ENCODE measurements around the gene ATP10A.

ATP10A gene

DNA sequence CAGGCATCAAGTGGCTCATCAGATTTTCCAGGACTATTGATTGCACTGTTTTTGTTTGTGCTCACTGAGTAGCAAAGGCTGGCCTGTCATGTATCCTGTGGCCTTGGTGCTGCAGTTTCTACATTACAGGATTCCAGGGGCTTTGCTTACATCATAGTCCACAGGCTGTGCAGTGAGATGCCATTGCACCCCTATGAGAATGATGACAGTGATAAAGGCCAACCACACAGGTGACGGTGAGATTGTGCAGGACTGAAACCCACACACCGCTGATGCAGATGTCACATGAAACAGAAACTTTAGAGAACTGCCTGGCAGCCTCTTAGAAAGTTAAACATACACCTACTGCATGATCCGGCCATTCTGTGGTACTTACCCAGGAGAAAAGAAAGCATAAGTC, 229.3 kb downstream of the ATP10A start:
- DNase-seq: no peak

DNA sequence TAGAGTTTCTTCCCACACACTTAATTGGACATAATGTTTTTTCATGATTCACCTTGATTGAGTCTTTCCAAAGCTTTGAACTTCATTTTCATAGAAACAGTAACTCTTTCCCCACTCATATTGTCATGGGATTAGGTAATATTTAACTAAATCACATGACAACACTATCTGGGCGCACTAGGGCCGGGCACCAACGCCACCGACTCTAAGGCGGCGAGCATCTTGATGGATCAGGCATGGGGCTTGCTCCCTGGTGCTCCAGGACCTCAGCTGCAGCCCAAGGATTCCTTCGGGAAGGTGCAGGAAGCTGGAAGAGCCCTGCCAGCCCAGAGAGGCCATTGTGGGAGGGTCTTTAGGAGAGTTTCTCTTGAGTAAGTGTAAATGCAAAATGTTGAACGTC, 231.2 kb downstream of the ATP10A start:
- no peak for DNase-seq

Data from bone marrow (tissue), 2 donors.